ENCODE results near the gene NFATC2.

The NFATC2 gene

DNA sequence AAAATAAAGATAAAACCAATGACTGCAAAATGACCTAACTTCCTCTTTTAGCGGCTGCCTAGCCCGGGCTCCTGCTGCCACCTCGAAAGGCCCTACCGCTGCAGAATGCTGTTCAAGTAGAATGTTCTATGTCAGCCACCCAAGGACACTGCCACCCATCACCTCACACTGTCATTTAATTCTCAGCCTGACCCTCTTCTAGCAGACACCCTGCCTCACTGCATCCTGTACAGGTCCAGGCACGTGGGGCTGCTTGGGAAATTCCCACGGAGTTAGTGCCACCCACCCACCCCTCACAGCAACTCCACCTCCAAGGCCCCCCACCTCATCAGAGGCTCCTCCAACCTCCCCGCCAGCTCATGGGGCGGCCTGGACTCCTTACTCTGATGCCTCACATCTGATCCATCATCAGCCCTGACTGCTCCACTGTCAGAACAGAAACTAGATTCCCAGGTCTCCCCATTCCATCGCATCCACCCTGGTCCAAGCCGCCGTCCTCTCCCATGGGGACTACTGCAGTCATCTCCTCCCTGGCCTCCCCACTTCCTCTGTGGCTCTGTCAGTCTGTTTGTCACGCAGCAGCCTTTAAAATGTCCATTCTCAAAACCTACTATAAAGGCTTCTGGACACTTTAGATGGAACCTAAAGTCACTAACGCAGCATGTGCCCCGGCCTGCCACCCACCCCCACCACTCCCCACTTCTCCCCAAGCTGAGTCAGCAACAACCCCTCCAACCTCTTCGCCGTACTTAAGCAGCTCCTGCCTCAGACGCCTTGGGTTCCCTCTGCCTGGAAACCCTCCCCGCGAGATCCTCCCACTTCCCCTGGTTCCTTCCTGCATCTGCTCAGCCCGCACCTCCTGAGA, 17.0 kb downstream of the NFATC2 start:
- peak overlapping the region; percentile 68 for H3K4me2 ChIP-seq (ENCODE audit: low read depth, low read length, poor library complexity, severe bottlenecking)
- H3K9me3 ChIP-seq (ENCODE audit: insufficient read depth, low read depth, low read length), result no peaks in the 10 kb centered on the region
- peaks cover 32% of the 10 kb centered on the region; the same call in 1 of the 2 replicates for H3K36me3 ChIP-seq (ENCODE audit: insufficient read depth, low read length)
- no peak overlapping the region for H2AFZ ChIP-seq (ENCODE audit: low read length)
- H3K79me2 ChIP-seq (ENCODE audit: insufficient read depth, low read length), result peaks cover 88% of the 10 kb centered on the region
- 0 out of 2 replicates have a peak, but pooled peaks cover 7% of the 10 kb centered on the region for H3F3A ChIP-seq (ENCODE audit: low read depth)
- no peaks in the 10 kb centered on the region for H3K27me3 ChIP-seq (ENCODE audit: insufficient read depth, low read length, poor library complexity, severe bottlenecking)
- H3K4me3 ChIP-seq (ENCODE audit: low read length, poor library complexity, severe bottlenecking), result peak overlapping the region; percentile 17
- TF ChIP-seq, protein P1, sequence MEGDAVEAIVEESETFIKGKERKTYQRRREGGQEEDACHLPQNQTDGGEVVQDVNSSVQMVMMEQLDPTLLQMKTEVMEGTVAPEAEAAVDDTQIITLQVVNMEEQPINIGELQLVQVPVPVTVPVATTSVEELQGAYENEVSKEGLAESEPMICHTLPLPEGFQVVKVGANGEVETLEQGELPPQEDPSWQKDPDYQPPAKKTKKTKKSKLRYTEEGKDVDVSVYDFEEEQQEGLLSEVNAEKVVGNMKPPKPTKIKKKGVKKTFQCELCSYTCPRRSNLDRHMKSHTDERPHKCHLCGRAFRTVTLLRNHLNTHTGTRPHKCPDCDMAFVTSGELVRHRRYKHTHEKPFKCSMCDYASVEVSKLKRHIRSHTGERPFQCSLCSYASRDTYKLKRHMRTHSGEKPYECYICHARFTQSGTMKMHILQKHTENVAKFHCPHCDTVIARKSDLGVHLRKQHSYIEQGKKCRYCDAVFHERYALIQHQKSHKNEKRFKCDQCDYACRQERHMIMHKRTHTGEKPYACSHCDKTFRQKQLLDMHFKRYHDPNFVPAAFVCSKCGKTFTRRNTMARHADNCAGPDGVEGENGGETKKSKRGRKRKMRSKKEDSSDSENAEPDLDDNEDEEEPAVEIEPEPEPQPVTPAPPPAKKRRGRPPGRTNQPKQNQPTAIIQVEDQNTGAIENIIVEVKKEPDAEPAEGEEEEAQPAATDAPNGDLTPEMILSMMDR (conservative IDR thresholded peaks at IDR 0.05; ENCODE audit: low read length), result no peak
- no peak for TF ChIP-seq EZH2phosphoT487 (IDR thresholded peaks at IDR 0.05; ENCODE audit: borderline replicate concordance)
- H3K9me2 ChIP-seq (replicated peaks; ENCODE audit: low read depth, low read length), result no peaks in the 10 kb centered on the region
- peak overlapping the region; percentile 36 for H3K9ac ChIP-seq (ENCODE audit: low read depth, low read length, poor library complexity, severe bottlenecking)
- peaks cover 29% of the 10 kb centered on the region for H4K20me1 ChIP-seq (ENCODE audit: insufficient read depth, low read length, poor library complexity, severe bottlenecking)
- H3K4me1 ChIP-seq (ENCODE audit: insufficient read depth, low read length, poor library complexity, severe bottlenecking), result peaks cover 36% of the 10 kb centered on the region

DNA sequence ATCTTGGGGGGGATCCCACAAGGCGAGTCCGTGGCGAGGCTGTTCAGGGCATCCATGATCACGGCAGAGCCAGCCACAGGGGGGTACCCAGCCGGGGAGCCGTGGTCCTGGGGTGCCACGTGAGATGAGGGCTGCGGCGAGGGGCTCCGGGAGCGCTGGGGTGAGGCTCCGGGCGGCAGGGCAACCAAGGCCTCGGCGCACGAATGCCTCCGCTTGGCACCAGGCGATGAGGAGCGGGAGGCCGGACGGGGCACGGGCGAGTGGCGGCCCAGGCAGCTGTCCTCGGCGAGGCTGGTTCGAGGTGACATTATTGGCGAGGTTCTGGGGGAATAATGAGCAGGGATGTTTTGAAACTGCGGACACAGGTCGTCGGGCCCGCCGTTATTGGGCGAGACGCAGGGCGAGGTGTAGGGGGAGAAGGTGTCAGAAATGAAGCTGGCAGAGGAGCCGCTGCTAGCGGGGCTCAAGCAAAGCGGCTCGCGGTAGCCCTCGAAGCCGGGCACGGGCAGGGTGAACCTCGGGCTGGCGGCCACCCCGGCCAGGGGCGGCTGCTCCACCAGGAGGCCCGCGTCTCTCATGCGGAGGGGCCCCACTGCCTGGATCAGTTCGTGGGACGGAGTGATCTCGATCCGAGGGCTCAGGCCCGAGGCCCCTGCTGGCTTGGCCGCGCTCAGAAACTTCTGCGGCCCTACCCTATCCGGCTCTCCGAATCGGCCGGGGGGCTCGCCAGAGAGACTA, 19.1 kb downstream of the NFATC2 start:
- peaks cover 27% of the 10 kb centered on the region for H4K20me1 ChIP-seq (ENCODE audit: insufficient read depth, low read length, poor library complexity, severe bottlenecking)
- no peak for TF ChIP-seq EZH2phosphoT487 (IDR thresholded peaks at IDR 0.05; ENCODE audit: borderline replicate concordance)
- TF ChIP-seq, protein P1 (conservative IDR thresholded peaks at IDR 0.05; ENCODE audit: low read length), result no peak
- no peaks in the 10 kb centered on the region for H3K9me3 ChIP-seq (ENCODE audit: insufficient read depth, low read depth, low read length)
- peaks cover 43% of the 10 kb centered on the region; the same call in 1 of the 2 replicates for H3K36me3 ChIP-seq (ENCODE audit: insufficient read depth, low read length)
- H3K9ac ChIP-seq (ENCODE audit: low read depth, low read length, poor library complexity, severe bottlenecking), result no peak overlapping the region
- no peaks in the 10 kb centered on the region for H3K9me2 ChIP-seq (replicated peaks; ENCODE audit: low read depth, low read length)
- no peaks in the 10 kb centered on the region for H3F3A ChIP-seq (ENCODE audit: low read depth)
- H3K4me3 ChIP-seq (ENCODE audit: low read length, poor library complexity, severe bottlenecking), result no peak overlapping the region
- H3K4me1 ChIP-seq (ENCODE audit: insufficient read depth, low read length, poor library complexity, severe bottlenecking), result peaks cover 25% of the 10 kb centered on the region
- H3K27me3 ChIP-seq (ENCODE audit: insufficient read depth, low read length, poor library complexity, severe bottlenecking), result no peaks in the 10 kb centered on the region
- no peak overlapping the region for H3K4me2 ChIP-seq (ENCODE audit: low read depth, low read length, poor library complexity, severe bottlenecking)
- peaks cover 68% of the 10 kb centered on the region for H3K79me2 ChIP-seq (ENCODE audit: insufficient read depth, low read length)
- no peak overlapping the region for H2AFZ ChIP-seq (ENCODE audit: low read length)

DNA sequence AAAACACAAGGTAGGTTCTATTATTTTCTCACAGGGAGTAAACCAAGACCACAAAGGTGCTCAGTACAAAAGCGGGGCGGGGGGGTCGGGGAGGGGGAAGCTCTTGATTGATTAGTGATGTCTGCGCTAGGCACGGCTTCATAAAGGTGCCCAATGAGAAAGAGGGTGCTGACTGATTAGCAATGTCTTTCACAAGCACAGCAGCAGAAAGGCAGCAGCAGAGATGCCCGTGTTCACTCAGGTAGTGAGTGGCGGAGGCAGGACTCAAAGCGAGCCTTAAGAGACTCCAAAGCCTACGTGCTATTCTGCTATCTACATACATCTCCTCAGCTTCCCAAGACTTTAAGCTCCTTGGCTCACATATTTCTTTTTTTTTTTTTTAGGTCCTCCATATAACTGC, 20.3 kb downstream of the NFATC2 start:
- Histone ChIP-seq H3K9me2 (replicated peaks; ENCODE audit: low read depth, low read length) (no peaks in the 10 kb centered on the region), H3K79me2 (ENCODE audit: insufficient read depth, low read length) (peaks cover 59% of the 10 kb centered on the region), H3K36me3 (ENCODE audit: insufficient read depth, low read length) (peaks cover 46% of the 10 kb centered on the region; the same call in 1 of the 2 replicates), H3K9me3 (ENCODE audit: insufficient read depth, low read depth, low read length) (no peaks in the 10 kb centered on the region), H2AFZ (ENCODE audit: low read length) (no peak overlapping the region), H3K4me1 (ENCODE audit: insufficient read depth, low read length, poor library complexity, severe bottlenecking) (peaks cover 19% of the 10 kb centered on the region), H3K4me2 (ENCODE audit: low read depth, low read length, poor library complexity, severe bottlenecking) (no peak overlapping the region), H3F3A (ENCODE audit: low read depth) (no peaks in the 10 kb centered on the region), H3K4me3 (ENCODE audit: low read length, poor library complexity, severe bottlenecking) (no peak overlapping the region), H3K9ac (ENCODE audit: low read depth, low read length, poor library complexity, severe bottlenecking) (no peak overlapping the region), H3K27me3 (ENCODE audit: insufficient read depth, low read length, poor library complexity, severe bottlenecking) (no peaks in the 10 kb centered on the region), H4K20me1 (ENCODE audit: insufficient read depth, low read length, poor library complexity, severe bottlenecking) (peaks cover 18% of the 10 kb centered on the region)
- TF ChIP-seq, protein P1 (conservative IDR thresholded peaks at IDR 0.05; ENCODE audit: low read length), result no peak
- no peak for TF ChIP-seq EZH2phosphoT487 (IDR thresholded peaks at IDR 0.05; ENCODE audit: borderline replicate concordance)
